TTC549 (cell line): ENCODE measurements around the gene EDN3.
"Not testable (repeated sequence)": the region's sequence is repeated elsewhere in the genome, so short reads cannot be mapped to it uniquely, and the experiment has no call there.

Experiments used
- FAIRE-seq: peaks from 2 replicates; lab custom pipeline; 2012; peaks lifted over from hg19 to GRCh38; lab: Jason Lieb, UNC

EDN3 gene

GRCh38 chr20:59336540-59336939 is 36.1 kb downstream of the EDN3 start:
- no peak for FAIRE-seq

- not testable (repeated sequence) for FAIRE-seq
Observed at GRCh38 chr20:59338444-59338843, 38.0 kb downstream of the EDN3 start.

GRCh38 chr20:59340201-59340885 is 39.9 kb downstream of the EDN3 start:
- no peak for FAIRE-seq

GRCh38 chr20:59341285-59342022 is 41.0 kb downstream of the EDN3 start:
- not testable (repeated sequence) for FAIRE-seq

GRCh38 chr20:59342023-59342957 is 41.9 kb downstream of the EDN3 start:
- FAIRE-seq: no peak

- FAIRE-seq: no peak
Observed at GRCh38 chr20:59346061-59346460, 45.6 kb downstream of the EDN3 start.

GRCh38 chr20:59349277-59349676 is 48.9 kb downstream of the EDN3 start:
- FAIRE-seq: no peak

- peak; percentile 53 for FAIRE-seq
Observed at GRCh38 chr20:59350330-59351156, 50.1 kb downstream of the EDN3 start.

- FAIRE-seq: peak; percentile 56
Observed at GRCh38 chr20:59351157-59352040, 51.0 kb downstream of the EDN3 start.

- no peak for FAIRE-seq
Observed at GRCh38 chr20:59352541-59352940, 52.1 kb downstream of the EDN3 start.

GRCh38 chr20:59352990-59353389 is 52.6 kb downstream of the EDN3 start:
- FAIRE-seq: no peak

- no peak for FAIRE-seq
Observed at GRCh38 chr20:59354460-59354859, 54.0 kb downstream of the EDN3 start.

GRCh38 chr20:59355242-59355641 is 54.8 kb downstream of the EDN3 start:
- FAIRE-seq: no peak

- FAIRE-seq: no peak
Observed at GRCh38 chr20:59356662-59357165, 56.3 kb downstream of the EDN3 start.

- peak; percentile 20 for FAIRE-seq
Observed at GRCh38 chr20:59358793-59359192, 58.4 kb downstream of the EDN3 start.

- FAIRE-seq: no peak
Observed at GRCh38 chr20:59359906-59360725, 59.7 kb downstream of the EDN3 start.

GRCh38 chr20:59360934-59361333 is 60.5 kb downstream of the EDN3 start:
- FAIRE-seq: no peak

GRCh38 chr20:59361411-59361810 is 61.0 kb downstream of the EDN3 start:
- FAIRE-seq: no peak

GRCh38 chr20:59363101-59363500 is 62.7 kb downstream of the EDN3 start:
- FAIRE-seq: no peak

- no peak for FAIRE-seq
Observed at GRCh38 chr20:59364611-59365010, 64.2 kb downstream of the EDN3 start.
